Dedifferentiated amniotic fluid mesenchymal stem cell (primary cell): ENCODE measurements around the gene GRID1.
"Not testable (repeated sequence)": the region's sequence is repeated elsewhere in the genome, so short reads cannot be mapped to it uniquely, and the experiment has no call there.

Experiments
- DNase-seq: peaks from one replicate; pipeline ENCODE4 v3.0.0-alpha.2; 2016; ENCODE audit errors: extremely low spot score

GRID1 gene

GRCh38 chr10:85997544-85997943, 369.1 kb downstream of the GRID1 start:
- DNase-seq: no peak

- DNase-seq: no peak
These were observed 370.8 kb downstream of the GRID1 start for GRCh38 chr10:85995791-85996190.

- DNase-seq: no peak
These were observed 372.6 kb downstream of the GRID1 start for GRCh38 chr10:85993840-85994507.

GRCh38 chr10:85993140-85993539, 373.5 kb downstream of the GRID1 start:
- DNase-seq: no peak

GRCh38 chr10:85992324-85992723, 374.3 kb downstream of the GRID1 start:
- DNase-seq: no peak

GRCh38 chr10:85986777-85987176, 379.8 kb downstream of the GRID1 start:
- no peak for DNase-seq

- no peak for DNase-seq
These were observed 383.5 kb downstream of the GRID1 start for GRCh38 chr10:85983051-85983450.

GRCh38 chr10:85979598-85979997, 387.0 kb downstream of the GRID1 start:
- DNase-seq: no peak

GRCh38 chr10:85978566-85979358, 387.8 kb downstream of the GRID1 start:
- DNase-seq: no peak

- DNase-seq: no peak
These were observed 389.0 kb downstream of the GRID1 start for GRCh38 chr10:85977642-85978041.

- no peak for DNase-seq
These were observed 390.3 kb downstream of the GRID1 start for GRCh38 chr10:85976267-85976793.

- DNase-seq: no peak
These were observed 395.1 kb downstream of the GRID1 start for GRCh38 chr10:85971494-85971893.

- DNase-seq: no peak
These were observed 399.0 kb downstream of the GRID1 start for GRCh38 chr10:85967594-85967993.

- no peak for DNase-seq
These were observed 405.0 kb downstream of the GRID1 start for GRCh38 chr10:85961479-85962067.

GRCh38 chr10:85961073-85961472, 405.5 kb downstream of the GRID1 start:
- DNase-seq: no peak

- no peak for DNase-seq
These were observed 407.4 kb downstream of the GRID1 start for GRCh38 chr10:85959239-85959638.

GRCh38 chr10:85950921-85951320, 415.7 kb downstream of the GRID1 start:
- DNase-seq: no peak

GRCh38 chr10:85946713-85947326, 419.8 kb downstream of the GRID1 start:
- no peak for DNase-seq

- DNase-seq: no peak
These were observed 430.4 kb downstream of the GRID1 start for GRCh38 chr10:85936161-85936560.

GRCh38 chr10:85934586-85934985, 432.0 kb downstream of the GRID1 start:
- no peak for DNase-seq

- not testable (repeated sequence) for DNase-seq
These were observed 436.6 kb downstream of the GRID1 start for GRCh38 chr10:85929993-85930392.

GRCh38 chr10:85927952-85928665, 438.5 kb downstream of the GRID1 start:
- no peak for DNase-seq
